Measurements from ENCODE around the gene PCSK7.

PCSK7 gene

DNA sequence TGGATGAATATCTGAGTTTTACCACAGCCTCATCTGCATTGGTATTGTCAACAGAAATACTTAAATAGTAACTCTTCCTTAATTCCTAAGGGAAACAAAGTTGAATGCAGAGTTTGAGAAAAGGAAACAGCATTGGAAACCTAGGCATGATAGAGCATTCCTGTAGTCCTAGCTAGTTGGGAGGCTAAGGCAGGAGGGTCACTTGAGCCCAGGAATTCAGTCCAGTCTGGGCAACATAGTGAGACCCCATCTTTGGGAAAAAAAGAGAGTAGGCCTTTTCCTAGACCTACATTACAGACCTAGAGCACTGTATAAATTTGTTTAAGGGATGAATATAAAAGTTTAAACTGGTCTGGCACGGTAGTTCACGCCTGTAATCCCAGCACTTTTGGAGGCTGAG, 74.4 kb downstream of the PCSK7 start:
- Histone ChIP-seq H3K36me3 (ENCODE audit: insufficient read depth, low read length) (peaks cover 68% of the 10 kb centered on the region), H3K9ac (ENCODE audit: insufficient read length) (no peak overlapping the region)

GRCh38 chr11:117154468-117154867, 77.4 kb downstream of the PCSK7 start:
- Histone ChIP-seq H3K27ac (no peak overlapping the region), H3K4me3 (no peak overlapping the region), H3K9me3 (ENCODE audit: low read depth, low read length) (no peaks in the 10 kb centered on the region), H3K9ac (ENCODE audit: insufficient read length) (no peak overlapping the region), H3K36me3 (ENCODE audit: insufficient read depth, low read length) (peaks cover 62% of the 10 kb centered on the region)
- no peak for DNase-seq (ENCODE audit: low read depth, low spot score)
- no peak for TF ChIP-seq POLR2AphosphoS5 (IDR thresholded peaks at IDR 0.05; ENCODE audit: borderline replicate concordance, low read depth, low read length)
- TF ChIP-seq FOXP2 (optimal IDR thresholded peaks at IDR 0.05; ENCODE audit: control extremely low read depth, extremely low read length, insufficient read depth) = no peak
- no peak for TF ChIP-seq EZH2 (IDR thresholded peaks at IDR 0.05)

More for the DNA sequence above, 74.4 kb downstream of the PCSK7 start:
- DNase-seq (ENCODE audit: low read depth, low spot score) = no peak
- no peaks in the 10 kb centered on the region for H3K9me3 ChIP-seq (ENCODE audit: low read depth, low read length)
- no peak overlapping the region for H3K27ac ChIP-seq
- H3K4me3 ChIP-seq = no peak overlapping the region
- no peak for TF ChIP-seq EZH2 (IDR thresholded peaks at IDR 0.05)
- no peak for TF ChIP-seq FOXP2 (optimal IDR thresholded peaks at IDR 0.05; ENCODE audit: control extremely low read depth, extremely low read length, insufficient read depth)
- TF ChIP-seq POLR2AphosphoS5 (IDR thresholded peaks at IDR 0.05; ENCODE audit: borderline replicate concordance, low read depth, low read length) = no peak
